OCI-LY7 (cell line): ENCODE results near the gene BCL11A. TPM values are rescaled to one million over a fixed set of nuclear protein-coding genes. Genes with fewer than 3 reads are reported as not detected.
"Not testable (repeated sequence)": the region's sequence is repeated elsewhere in the genome, so short reads cannot be mapped to it uniquely, and the experiment has no call there.

Experiments
- BruUV-seq: library from RNA; stranded (reverse); fragments of 400-500 nt; replicated peaks from 2 replicates; lab custom pipeline; 2021; lab: Mats Ljungman, UMichigan
- CTCF ChIA-PET: fragments of 300-600 bp; sonication (Branson Sonifier 250); formaldehyde crosslinking; loops from one replicate; lab custom pipeline; 2022; ENCODE audit warnings: antibody characterized with exemption; ENCODE audit not compliant: unreplicated experiment; lab: Charles Lee
- POLR2A ChIA-PET: fragments of 300-600 bp; sonication (Branson Sonifier 250); formaldehyde crosslinking; loops from one replicate; lab custom pipeline; 2022; ENCODE audit warnings: antibody characterized with exemption; lab: Charles Lee
- DNase-seq: peaks from one replicate; pipeline ENCODE4 v3.0.0-alpha.2; 2015; ENCODE audit warnings: low spot score
- H2AFZ ChIP-seq: fragments of 200-600 bp; sonication (generic), shearing (Covaris generic); 2 replicates; pipeline ENCODE4 v1.6.1; 2014; ENCODE audit warnings: mild to moderate bottlenecking, antibody characterized with exemption, low read length, moderate library complexity
- H3K27ac ChIP-seq: fragments of 200-600 bp; sonication (generic); 2 replicates; pipeline ENCODE4 v1.5.1; 2014; ENCODE audit warnings: mixed run types, low read depth, mild to moderate bottlenecking, moderate library complexity, low read length, inconsistent platforms; ENCODE audit not compliant: poor library complexity, severe bottlenecking
- H3K36me3 ChIP-seq: fragments of 200-600 bp; sonication (generic); 2 replicates; pipeline ENCODE4 v1.6.1; 2014; ENCODE audit warnings: mild to moderate bottlenecking, antibody characterized with exemption, low read length, moderate library complexity, mixed read lengths; ENCODE audit not compliant: insufficient read depth
- H3K4me1 ChIP-seq: fragments of 200-600 bp; sonication (generic); 2 replicates; pipeline ENCODE4 v1.5.1; 2014; ENCODE audit warnings: mild to moderate bottlenecking, low read length; ENCODE audit not compliant: insufficient read depth, poor library complexity, severe bottlenecking
- H3K4me2 ChIP-seq: fragments of 200-600 bp; sonication (generic); 2 replicates; pipeline ENCODE4 v1.6.1; 2014; ENCODE audit warnings: mild to moderate bottlenecking, low read length
- H3K4me3 ChIP-seq: fragments of 200-600 bp; sonication (generic); 2 replicates; pipeline ENCODE4 v1.5.1; 2014; ENCODE audit warnings: mild to moderate bottlenecking, low read depth, low read length; ENCODE audit not compliant: poor library complexity, severe bottlenecking
- H3K79me2 ChIP-seq: fragments of 200-600 bp; sonication (generic); 2 replicates; pipeline ENCODE4 v1.6.1; 2016; ENCODE audit warnings: low read depth, mild to moderate bottlenecking, low read length, moderate library complexity, mixed read lengths; ENCODE audit not compliant: insufficient read depth
- H3K9me2 ChIP-seq: fragments of 200-600 bp; sonication (generic); 2 replicates; pipeline ENCODE4 v1.6.1; 2016; ENCODE audit warnings: mild to moderate bottlenecking, low read length, mixed read lengths; ENCODE audit not compliant: insufficient read depth
- H3K9me3 ChIP-seq: fragments of 200-600 bp; sonication (generic); 2 replicates; pipeline ENCODE4 v1.6.1; 2014; ENCODE audit warnings: mild to moderate bottlenecking, mixed run types, low read length, mixed read lengths
- H4K20me1 ChIP-seq: fragments of 200-600 bp; sonication (generic); 2 replicates; pipeline ENCODE4 v1.6.1; 2014; ENCODE audit warnings: mild to moderate bottlenecking, antibody characterized with exemption, low read length, moderate library complexity, mixed read lengths; ENCODE audit not compliant: insufficient read depth
- EZH2phosphoT487 ChIP-seq: fragments of 200-600 bp; sonication (generic); IDR thresholded peaks from 2 replicates; pipeline ENCODE4 v1.6.1; 2018; ENCODE audit warnings: low read depth, borderline replicate concordance, mild to moderate bottlenecking, mixed run types, antibody characterized with exemption, low read length, moderate library complexity, mixed read lengths
- intact Hi-C: fragments of 100-400 bp; cut with micrococcal nuclease; formaldehyde crosslinking; loops from one replicate; pipeline ENCODE4 v1.10.0; 2022; ENCODE audit not compliant: unreplicated experiment
- total RNA-seq, 2 experiments: library from RNA; depleted of rRNA in 1 of 2; stranded (reverse); fragments of >200 nt in 1 of 2; shearing (Covaris generic) in 1 of 2; gene quantifications; 2 replicates each; pipeline ENCODE4 v1.2.3, GENCODE V29; 2014 to 2022
- TF ChIP-seq, protein P1 (sequence below): fragments of 200-600 bp; sonication (generic); conservative IDR thresholded peaks from 2 replicates; pipeline ENCODE4 v1.5.1; 2014; ENCODE audit warnings: mild to moderate bottlenecking, antibody characterized with exemption, low read length, moderate library complexity, mixed read lengths

Gene BCL11A
- total RNA-seq, 2 experiments from 2014 or later = 64.3 to 167 TPM

DNA sequence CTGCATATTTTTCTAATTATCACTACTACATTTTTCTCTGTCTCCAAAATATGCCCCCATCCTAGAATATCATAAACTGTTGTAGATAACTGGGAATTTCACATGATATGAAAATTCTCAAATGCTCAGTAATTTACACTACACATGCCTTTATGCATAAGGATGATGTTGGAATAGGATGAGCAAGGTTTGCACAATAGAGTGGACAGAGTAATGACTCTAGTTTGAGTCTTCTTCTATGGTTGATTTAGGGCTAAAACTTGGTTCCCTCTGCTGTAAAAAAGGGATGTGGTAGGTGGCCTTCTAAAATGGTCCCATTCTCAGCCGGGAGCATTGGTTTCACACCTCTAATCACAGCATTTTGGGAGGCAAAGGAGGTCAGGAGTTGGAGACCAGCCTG lies 129.9 kb downstream of the BCL11A start:
- BruUV-seq = no TSS peak
- H2AFZ ChIP-seq = no peak overlapping the region
- CTCF ChIA-PET = no interaction called here

DNA sequence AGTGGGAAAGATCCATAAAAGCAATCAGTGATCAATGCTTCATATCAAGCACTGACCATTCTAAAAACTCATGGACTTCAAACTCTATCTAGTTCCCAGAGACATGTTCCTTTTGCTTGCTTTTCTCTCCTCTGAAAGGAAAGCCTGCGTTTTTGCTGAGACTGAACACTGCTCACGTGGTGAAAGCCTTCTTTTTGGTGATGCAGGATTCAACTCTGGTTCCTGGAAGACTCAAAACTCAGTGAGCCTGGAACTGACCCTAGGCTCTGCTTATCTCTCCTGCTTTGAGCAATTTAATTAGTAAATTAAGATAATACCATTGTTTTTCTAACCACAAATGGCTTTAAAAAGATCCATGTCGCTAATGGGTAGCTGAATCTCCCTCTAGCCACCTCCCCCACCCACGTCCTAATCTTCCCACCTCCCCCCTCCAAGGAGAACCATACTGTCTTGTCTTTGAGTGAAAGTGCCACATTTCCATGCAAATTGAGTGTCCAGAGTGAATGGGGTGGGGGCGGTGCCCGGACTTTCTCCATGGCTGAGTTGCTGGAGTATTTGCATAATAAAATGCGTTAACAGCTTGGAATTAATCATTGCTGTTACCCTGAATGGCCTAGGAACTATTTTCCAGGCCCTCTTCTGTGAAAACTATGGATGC lies 130.5 kb downstream of the BCL11A start:
- no peak overlapping the region for H3K4me3 ChIP-seq
- intact Hi-C loops = no loop called here
- H3K79me2 ChIP-seq = no peaks in the 10 kb centered on the region
- BruUV-seq = no TSS peak
- no peak for DNase-seq
- no peaks in the 10 kb centered on the region for H3K36me3 ChIP-seq
- no peak overlapping the region for H3K27ac ChIP-seq
- no peaks in the 10 kb centered on the region for H3K9me2 ChIP-seq
- no peak overlapping the region for H3K4me2 ChIP-seq
- TF ChIP-seq EZH2phosphoT487 = no peak
- TF ChIP-seq, protein P1, sequence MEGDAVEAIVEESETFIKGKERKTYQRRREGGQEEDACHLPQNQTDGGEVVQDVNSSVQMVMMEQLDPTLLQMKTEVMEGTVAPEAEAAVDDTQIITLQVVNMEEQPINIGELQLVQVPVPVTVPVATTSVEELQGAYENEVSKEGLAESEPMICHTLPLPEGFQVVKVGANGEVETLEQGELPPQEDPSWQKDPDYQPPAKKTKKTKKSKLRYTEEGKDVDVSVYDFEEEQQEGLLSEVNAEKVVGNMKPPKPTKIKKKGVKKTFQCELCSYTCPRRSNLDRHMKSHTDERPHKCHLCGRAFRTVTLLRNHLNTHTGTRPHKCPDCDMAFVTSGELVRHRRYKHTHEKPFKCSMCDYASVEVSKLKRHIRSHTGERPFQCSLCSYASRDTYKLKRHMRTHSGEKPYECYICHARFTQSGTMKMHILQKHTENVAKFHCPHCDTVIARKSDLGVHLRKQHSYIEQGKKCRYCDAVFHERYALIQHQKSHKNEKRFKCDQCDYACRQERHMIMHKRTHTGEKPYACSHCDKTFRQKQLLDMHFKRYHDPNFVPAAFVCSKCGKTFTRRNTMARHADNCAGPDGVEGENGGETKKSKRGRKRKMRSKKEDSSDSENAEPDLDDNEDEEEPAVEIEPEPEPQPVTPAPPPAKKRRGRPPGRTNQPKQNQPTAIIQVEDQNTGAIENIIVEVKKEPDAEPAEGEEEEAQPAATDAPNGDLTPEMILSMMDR = no peak
- CTCF ChIA-PET = interaction anchor here (0.6 kb wide), 1 partner anchor 10 kb away, joined by 3 read pairs; no protein-coding TSS in a partner anchor
- H2AFZ ChIP-seq = no peak overlapping the region
- no peaks in the 10 kb centered on the region for H3K4me1 ChIP-seq
- H4K20me1 ChIP-seq = no peaks in the 10 kb centered on the region
- peaks cover 5% of the 10 kb centered on the region; the same call in 1 of the 2 replicates for H3K9me3 ChIP-seq
- POLR2A ChIA-PET = interaction anchor here (2.1 kb wide), 1 partner anchor 11 kb away, joined by 11 read pairs; no protein-coding TSS in a partner anchor

More for the DNA sequence above, 129.9 kb downstream of the BCL11A start:
- no peak for TF ChIP-seq EZH2phosphoT487
- TF ChIP-seq, protein P1 = no peak
- Histone ChIP-seq H3K36me3 (no peaks in the 10 kb centered on the region), H3K79me2 (no peaks in the 10 kb centered on the region), H3K27ac (no peak overlapping the region), H3K4me2 (no peak overlapping the region), H4K20me1 (no peaks in the 10 kb centered on the region), H3K9me2 (no peaks in the 10 kb centered on the region), H3K4me3 (no peak overlapping the region), H3K9me3 (peaks cover 5% of the 10 kb centered on the region; the same call in 1 of the 2 replicates), H3K4me1 (no peaks in the 10 kb centered on the region)
- POLR2A ChIA-PET = interaction anchor here (2.1 kb wide), 1 partner anchor 11 kb away, joined by 11 read pairs; no protein-coding TSS in a partner anchor
- intact Hi-C loops = no loop called here
- DNase-seq = no peak

DNA sequence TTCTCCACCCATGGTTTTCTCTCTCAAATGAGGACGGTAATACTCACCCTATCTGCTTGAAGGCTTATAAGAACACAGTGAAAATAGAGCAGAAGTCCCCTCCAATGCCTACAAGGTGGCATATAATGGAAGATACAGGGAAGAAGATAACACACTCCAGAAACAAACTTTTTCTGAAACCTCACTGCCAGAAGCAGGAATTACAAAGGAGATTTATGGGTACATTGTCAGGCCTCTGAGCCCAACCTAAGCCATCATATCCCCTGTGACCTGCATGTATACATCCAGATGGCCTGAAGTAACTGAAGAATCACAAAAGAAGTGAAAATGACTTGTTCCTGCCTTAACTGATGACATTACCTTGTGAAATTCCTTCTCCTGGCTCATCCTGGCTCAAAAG lies 136.2 kb downstream of the BCL11A start:
- H3K4me3 ChIP-seq, H3K27ac ChIP-seq, H3K36me3 ChIP-seq, H3K9me3 ChIP-seq, BruUV-seq, H3K79me2 ChIP-seq, DNase-seq, intact Hi-C loops, CTCF ChIA-PET, H4K20me1 ChIP-seq, H2AFZ ChIP-seq, H3K9me2 ChIP-seq, H3K4me2 ChIP-seq: not testable (repeated sequence)
- POLR2A ChIA-PET = interaction anchor here (0.6 to 0.9 kb wide), 2 partner anchors 85 to 347 kb away, joined by 3 to 4 read pairs; no protein-coding TSS in a partner anchor
- peaks cover 32% of the 10 kb centered on the region for H3K4me1 ChIP-seq
